Activated CD4-positive, alpha-beta memory T cell treated with anti-CD3 and anti-CD28 coated beads, Interleukin-2, amount 10 ng/mL, durations not matched to agents 7 days and 5 days (primary cell): ENCODE results near the gene CHD5. TPM values are rescaled to one million over a fixed set of nuclear protein-coding genes. Genes with fewer than 3 reads are reported as not detected.

Source experiments
- CTCF ChIA-PET: fragments of 350-600 bp; sonication (Branson Sonifier 250); formaldehyde crosslinking; loops from one replicate; lab custom pipeline; 2021; ENCODE audit warnings: antibody characterized with exemption, inconsistent platforms; lab: Charles Lee
- POLR2A ChIA-PET: fragments of 350-600 bp; sonication (Branson Sonifier 250); formaldehyde crosslinking; loops from one replicate; lab custom pipeline; 2021; ENCODE audit warnings: antibody characterized with exemption; lab: Charles Lee
- DNase-seq: peaks from one replicate; pipeline ENCODE4 v3.0.0-alpha.2; 2020
- H3K27ac Mint-ChIP-seq: one replicate; pipeline ENCODE4 v1.8.0; 2021; ENCODE audit warnings: mild to moderate bottlenecking, mixed read lengths
- H3K27me3 Mint-ChIP-seq: one replicate; pipeline ENCODE4 v1.8.0; 2021; ENCODE audit warnings: mixed read lengths
- H3K36me3 Mint-ChIP-seq: one replicate; pipeline ENCODE4 v1.8.0; 2021; ENCODE audit warnings: low read depth, mixed read lengths
- H3K4me1 Mint-ChIP-seq: one replicate; pipeline ENCODE4 v1.8.0; 2021; ENCODE audit warnings: mixed read lengths
- H3K4me3 Mint-ChIP-seq: one replicate; pipeline ENCODE4 v1.8.0; 2021; ENCODE audit warnings: mild to moderate bottlenecking, mixed read lengths
- H3K9me3 Mint-ChIP-seq: one replicate; pipeline ENCODE4 v1.8.0; 2021; ENCODE audit warnings: mixed read lengths
- total RNA-seq, 2 experiments: library from RNA; stranded (reverse); gene quantifications; one replicate each; pipeline ENCODE4 v1.2.3, GENCODE V29; 2021

CHD5 gene
- total RNA-seq, 2 experiments from 2014 or later = 0.10 to 0.18 TPM

GRCh38 chr1:6178751-6179563 lies 1.2 kb downstream of the CHD5 start:
- Mint-ChIP-seq H3K27me3 (peaks cover 50% of the 10 kb centered on the region), H3K4me3 (no peak overlapping the region), H3K9me3 (no peaks in the 10 kb centered on the region), H3K4me1 (peaks cover 15% of the 10 kb centered on the region), H3K27ac (no peak overlapping the region), H3K36me3 (no peaks in the 10 kb centered on the region)
- ChIA-PET POLR2A (no interaction called here), CTCF (no interaction called here)
- DNase-seq = no peak

GRCh38 chr1:6177681-6178380 lies 2.3 kb downstream of the CHD5 start:
- Mint-ChIP-seq H3K27me3 (peaks cover 47% of the 10 kb centered on the region), H3K36me3 (no peaks in the 10 kb centered on the region), H3K9me3 (no peaks in the 10 kb centered on the region), H3K27ac (no peak overlapping the region), H3K4me1 (peaks cover 15% of the 10 kb centered on the region), H3K4me3 (no peak overlapping the region)
- no peak for DNase-seq
- ChIA-PET CTCF (no interaction called here), POLR2A (interaction anchor here (0.9 kb wide), 1 partner anchor 12 kb away, joined by 3 read pairs; no protein-coding TSS in a partner anchor)

GRCh38 chr1:6176779-6177178 lies 3.3 kb downstream of the CHD5 start:
- H3K4me3 Mint-ChIP-seq = no peak overlapping the region
- peaks cover 14% of the 10 kb centered on the region for H3K4me1 Mint-ChIP-seq
- no peak for DNase-seq
- CTCF ChIA-PET = no interaction called here
- POLR2A ChIA-PET = interaction anchor here (0.7 to 0.9 kb wide), 2 partner anchors 13 to 18 kb away, joined by 3 read pairs; no protein-coding TSS in a partner anchor
- H3K36me3 Mint-ChIP-seq = no peaks in the 10 kb centered on the region
- H3K27ac Mint-ChIP-seq = no peak overlapping the region
- peaks cover 41% of the 10 kb centered on the region for H3K27me3 Mint-ChIP-seq
- no peaks in the 10 kb centered on the region for H3K9me3 Mint-ChIP-seq

- Mint-ChIP-seq H3K36me3 (no peaks in the 10 kb centered on the region), H3K4me3 (no peak overlapping the region), H3K4me1 (peaks cover 3% of the 10 kb centered on the region), H3K27ac (no peak overlapping the region), H3K9me3 (no peaks in the 10 kb centered on the region), H3K27me3 (peaks cover 29% of the 10 kb centered on the region)
- ChIA-PET POLR2A (no interaction called here), CTCF (no interaction called here)
- DNase-seq = no peak
Measured at GRCh38 chr1:6175411-6175828, 4.7 kb downstream of the CHD5 start.

- peaks cover 29% of the 10 kb centered on the region for H3K27me3 Mint-ChIP-seq
- H3K27ac Mint-ChIP-seq = no peak overlapping the region
- ChIA-PET CTCF (no interaction called here), POLR2A (no interaction called here)
- no peaks in the 10 kb centered on the region for H3K36me3 Mint-ChIP-seq
- no peak for DNase-seq
- H3K4me3 Mint-ChIP-seq = no peak overlapping the region
- peaks cover 3% of the 10 kb centered on the region for H3K4me1 Mint-ChIP-seq
- no peaks in the 10 kb centered on the region for H3K9me3 Mint-ChIP-seq
Measured at GRCh38 chr1:6174621-6175410, 5.3 kb downstream of the CHD5 start.

- POLR2A ChIA-PET = no interaction called here
- Mint-ChIP-seq H3K9me3 (no peaks in the 10 kb centered on the region), H3K4me3 (no peak overlapping the region), H3K4me1 (no peaks in the 10 kb centered on the region), H3K36me3 (no peaks in the 10 kb centered on the region), H3K27ac (no peak overlapping the region), H3K27me3 (peaks cover 15% of the 10 kb centered on the region)
- CTCF ChIA-PET = no interaction called here
- DNase-seq = no peak
Measured at GRCh38 chr1:6172549-6172948, 7.6 kb downstream of the CHD5 start.

- ChIA-PET POLR2A (no interaction called here), CTCF (no interaction called here)
- Mint-ChIP-seq H3K9me3 (no peaks in the 10 kb centered on the region), H3K36me3 (no peaks in the 10 kb centered on the region), H3K4me3 (no peak overlapping the region), H3K27me3 (peaks cover 11% of the 10 kb centered on the region), H3K27ac (no peak overlapping the region), H3K4me1 (no peaks in the 10 kb centered on the region)
- no peak for DNase-seq
Measured at GRCh38 chr1:6171548-6172124, 8.5 kb downstream of the CHD5 start.

- Mint-ChIP-seq H3K4me3 (no peak overlapping the region), H3K4me1 (no peaks in the 10 kb centered on the region), H3K9me3 (no peaks in the 10 kb centered on the region), H3K27me3 (peaks cover 7% of the 10 kb centered on the region), H3K36me3 (no peaks in the 10 kb centered on the region), H3K27ac (no peak overlapping the region)
- CTCF ChIA-PET = no interaction called here
- no peak for DNase-seq
- POLR2A ChIA-PET = no interaction called here
Measured at GRCh38 chr1:6170742-6171201, 9.3 kb downstream of the CHD5 start.

GRCh38 chr1:6170116-6170741 lies 9.9 kb downstream of the CHD5 start:
- DNase-seq = no peak
- CTCF ChIA-PET = no interaction called here
- POLR2A ChIA-PET = no interaction called here
- H3K27me3 Mint-ChIP-seq = peaks cover 8% of the 10 kb centered on the region
- H3K4me3 Mint-ChIP-seq = no peak overlapping the region
- no peak overlapping the region for H3K27ac Mint-ChIP-seq
- no peaks in the 10 kb centered on the region for H3K4me1 Mint-ChIP-seq
- no peaks in the 10 kb centered on the region for H3K36me3 Mint-ChIP-seq
- no peaks in the 10 kb centered on the region for H3K9me3 Mint-ChIP-seq

GRCh38 chr1:6168947-6169586 lies 11.1 kb downstream of the CHD5 start:
- POLR2A ChIA-PET = no interaction called here
- CTCF ChIA-PET = no interaction called here
- H3K27me3 Mint-ChIP-seq = peaks cover 8% of the 10 kb centered on the region
- H3K4me1 Mint-ChIP-seq = no peaks in the 10 kb centered on the region
- DNase-seq = no peak
- no peak overlapping the region for H3K27ac Mint-ChIP-seq
- H3K9me3 Mint-ChIP-seq = no peaks in the 10 kb centered on the region
- H3K4me3 Mint-ChIP-seq = no peak overlapping the region
- H3K36me3 Mint-ChIP-seq = no peaks in the 10 kb centered on the region

- ChIA-PET CTCF (interaction anchor here (0.6 kb wide), 1 partner anchor 47 kb away, joined by 3 read pairs; no protein-coding TSS in a partner anchor), POLR2A (no interaction called here)
- DNase-seq = no peak
- Mint-ChIP-seq H3K27me3 (peaks cover 11% of the 10 kb centered on the region), H3K36me3 (no peaks in the 10 kb centered on the region), H3K27ac (no peak overlapping the region), H3K9me3 (no peaks in the 10 kb centered on the region), H3K4me1 (no peaks in the 10 kb centered on the region), H3K4me3 (no peak overlapping the region)
Measured at GRCh38 chr1:6167391-6168303, 12.5 kb downstream of the CHD5 start.
